ENCODE data around the gene FAM53B.

The FAM53B gene

GRCh38 chr10:124608093-124608721 is 136.0 kb downstream of the FAM53B start:
- no peak overlapping the region for H3K27ac ChIP-seq (ENCODE audit: low read length)
- DNase-seq (ENCODE audit: low read depth, low spot score) = no peak
- H3K9me3 ChIP-seq (ENCODE audit: control insufficient read depth, insufficient read depth, low read length) = no peaks in the 10 kb centered on the region
- H3K4me1 ChIP-seq (ENCODE audit: control insufficient read depth, insufficient read depth, low read length) = no peaks in the 10 kb centered on the region
- no peak overlapping the region for H3K4me3 ChIP-seq (ENCODE audit: low read length)
- no peaks in the 10 kb centered on the region for H3K27me3 ChIP-seq (ENCODE audit: control insufficient read depth, insufficient read depth, low read length)
- no peaks in the 10 kb centered on the region for H3K36me3 ChIP-seq (ENCODE audit: control insufficient read depth, insufficient read depth, low read length)
- no CpG with 5 or more reads among the region's 14 CpGs for WGBS (ENCODE audit: insufficient coverage, insufficient read length)

GRCh38 chr10:124607693-124608092 is 136.5 kb downstream of the FAM53B start:
- no peak overlapping the region for H3K27ac ChIP-seq (ENCODE audit: low read length)
- no CpG with 5 or more reads among the region's 18 CpGs for WGBS (ENCODE audit: insufficient coverage, insufficient read length)
- DNase-seq (ENCODE audit: low read depth, low spot score) = no peak
- H3K9me3 ChIP-seq (ENCODE audit: control insufficient read depth, insufficient read depth, low read length) = no peaks in the 10 kb centered on the region
- no peak overlapping the region for H3K4me3 ChIP-seq (ENCODE audit: low read length)
- H3K36me3 ChIP-seq (ENCODE audit: control insufficient read depth, insufficient read depth, low read length) = no peaks in the 10 kb centered on the region
- H3K4me1 ChIP-seq (ENCODE audit: control insufficient read depth, insufficient read depth, low read length) = no peaks in the 10 kb centered on the region
- no peaks in the 10 kb centered on the region for H3K27me3 ChIP-seq (ENCODE audit: control insufficient read depth, insufficient read depth, low read length)

- no peak overlapping the region for H3K4me3 ChIP-seq (ENCODE audit: low read length)
- no peaks in the 10 kb centered on the region for H3K4me1 ChIP-seq (ENCODE audit: control insufficient read depth, insufficient read depth, low read length)
- no peaks in the 10 kb centered on the region for H3K9me3 ChIP-seq (ENCODE audit: control insufficient read depth, insufficient read depth, low read length)
- no peaks in the 10 kb centered on the region for H3K36me3 ChIP-seq (ENCODE audit: control insufficient read depth, insufficient read depth, low read length)
- no CpG with 5 or more reads among the region's 10 CpGs for WGBS (ENCODE audit: insufficient coverage, insufficient read length)
- H3K27ac ChIP-seq (ENCODE audit: low read length) = no peak overlapping the region
- no peaks in the 10 kb centered on the region for H3K27me3 ChIP-seq (ENCODE audit: control insufficient read depth, insufficient read depth, low read length)
- no peak for DNase-seq (ENCODE audit: low read depth, low spot score)
Observed at GRCh38 chr10:124606822-124607221, 137.4 kb downstream of the FAM53B start.

GRCh38 chr10:124605856-124606812 is 138.0 kb downstream of the FAM53B start:
- DNase-seq (ENCODE audit: low read depth, low spot score) = no peak
- Histone ChIP-seq H3K9me3 (ENCODE audit: control insufficient read depth, insufficient read depth, low read length) (no peaks in the 10 kb centered on the region), H3K36me3 (ENCODE audit: control insufficient read depth, insufficient read depth, low read length) (no peaks in the 10 kb centered on the region), H3K4me1 (ENCODE audit: control insufficient read depth, insufficient read depth, low read length) (no peaks in the 10 kb centered on the region), H3K27ac (ENCODE audit: low read length) (no peak overlapping the region), H3K27me3 (ENCODE audit: control insufficient read depth, insufficient read depth, low read length) (no peaks in the 10 kb centered on the region), H3K4me3 (ENCODE audit: low read length) (no peak overlapping the region)
- no CpG with 5 or more reads among the region's 31 CpGs for WGBS (ENCODE audit: insufficient coverage, insufficient read length)

- Histone ChIP-seq H3K4me1 (ENCODE audit: control insufficient read depth, insufficient read depth, low read length) (no peaks in the 10 kb centered on the region), H3K9me3 (ENCODE audit: control insufficient read depth, insufficient read depth, low read length) (no peaks in the 10 kb centered on the region), H3K27ac (ENCODE audit: low read length) (no peak overlapping the region), H3K27me3 (ENCODE audit: control insufficient read depth, insufficient read depth, low read length) (no peaks in the 10 kb centered on the region), H3K4me3 (ENCODE audit: low read length) (no peak overlapping the region), H3K36me3 (ENCODE audit: control insufficient read depth, insufficient read depth, low read length) (no peaks in the 10 kb centered on the region)
- DNase-seq (ENCODE audit: low read depth, low spot score) = no peak
- WGBS (ENCODE audit: insufficient coverage, insufficient read length) = no CpG with 5 or more reads among the region's 5 CpGs
Observed at GRCh38 chr10:124605481-124605855, 138.7 kb downstream of the FAM53B start.

- Histone ChIP-seq H3K27ac (ENCODE audit: low read length) (no peak overlapping the region), H3K9me3 (ENCODE audit: control insufficient read depth, insufficient read depth, low read length) (no peaks in the 10 kb centered on the region), H3K36me3 (ENCODE audit: control insufficient read depth, insufficient read depth, low read length) (no peaks in the 10 kb centered on the region), H3K27me3 (ENCODE audit: control insufficient read depth, insufficient read depth, low read length) (no peaks in the 10 kb centered on the region), H3K4me3 (ENCODE audit: low read length) (no peak overlapping the region), H3K4me1 (ENCODE audit: control insufficient read depth, insufficient read depth, low read length) (no peaks in the 10 kb centered on the region)
- DNase-seq (ENCODE audit: low read depth, low spot score) = no peak
- WGBS (ENCODE audit: insufficient coverage, insufficient read length) = no CpG with 5 or more reads among the region's 8 CpGs
Observed at GRCh38 chr10:124605001-124605370, 139.2 kb downstream of the FAM53B start.

- H3K9me3 ChIP-seq (ENCODE audit: control insufficient read depth, insufficient read depth, low read length) = no peaks in the 10 kb centered on the region
- no peaks in the 10 kb centered on the region for H3K4me1 ChIP-seq (ENCODE audit: control insufficient read depth, insufficient read depth, low read length)
- no peak for DNase-seq (ENCODE audit: low read depth, low spot score)
- H3K27me3 ChIP-seq (ENCODE audit: control insufficient read depth, insufficient read depth, low read length) = no peaks in the 10 kb centered on the region
- WGBS (ENCODE audit: insufficient coverage, insufficient read length) = no CpG with 5 or more reads among the region's 22 CpGs
- no peak overlapping the region for H3K27ac ChIP-seq (ENCODE audit: low read length)
- no peak overlapping the region for H3K4me3 ChIP-seq (ENCODE audit: low read length)
- H3K36me3 ChIP-seq (ENCODE audit: control insufficient read depth, insufficient read depth, low read length) = no peaks in the 10 kb centered on the region
Observed at GRCh38 chr10:124604214-124605000, 139.8 kb downstream of the FAM53B start.

- no peak for DNase-seq (ENCODE audit: low read depth, low spot score)
- Histone ChIP-seq H3K9me3 (ENCODE audit: control insufficient read depth, insufficient read depth, low read length) (no peaks in the 10 kb centered on the region), H3K27ac (ENCODE audit: low read length) (no peak overlapping the region), H3K4me3 (ENCODE audit: low read length) (no peak overlapping the region), H3K27me3 (ENCODE audit: control insufficient read depth, insufficient read depth, low read length) (no peaks in the 10 kb centered on the region), H3K4me1 (ENCODE audit: control insufficient read depth, insufficient read depth, low read length) (no peaks in the 10 kb centered on the region), H3K36me3 (ENCODE audit: control insufficient read depth, insufficient read depth, low read length) (no peaks in the 10 kb centered on the region)
- WGBS (ENCODE audit: insufficient coverage, insufficient read length) = no CpG with 5 or more reads among the region's 18 CpGs
Observed at GRCh38 chr10:124603376-124604213, 140.6 kb downstream of the FAM53B start.

GRCh38 chr10:124602646-124603365 is 141.4 kb downstream of the FAM53B start:
- no CpG with 5 or more reads among the region's 12 CpGs for WGBS (ENCODE audit: insufficient coverage, insufficient read length)
- no peak for DNase-seq (ENCODE audit: low read depth, low spot score)
- H3K9me3 ChIP-seq (ENCODE audit: control insufficient read depth, insufficient read depth, low read length) = no peaks in the 10 kb centered on the region
- no peak overlapping the region for H3K27ac ChIP-seq (ENCODE audit: low read length)
- H3K4me3 ChIP-seq (ENCODE audit: low read length) = no peak overlapping the region
- no peaks in the 10 kb centered on the region; the same call in 1 of the 2 replicates for H3K36me3 ChIP-seq (ENCODE audit: control insufficient read depth, insufficient read depth, low read length)
- H3K4me1 ChIP-seq (ENCODE audit: control insufficient read depth, insufficient read depth, low read length) = no peaks in the 10 kb centered on the region
- H3K27me3 ChIP-seq (ENCODE audit: control insufficient read depth, insufficient read depth, low read length) = no peaks in the 10 kb centered on the region
